ENCODE results near the gene LSMEM2. TPM values are rescaled to one million over a fixed set of nuclear protein-coding genes. Genes with fewer than 3 reads are reported as not detected.
A peak's percentile ranks its signal among the peaks of the same experiment; 100 is the strongest.

LSMEM2 gene
- total and polyA plus RNA-seq, 2 experiments from 2014 or later, result 0.59 to 0.86 TPM

DNA sequence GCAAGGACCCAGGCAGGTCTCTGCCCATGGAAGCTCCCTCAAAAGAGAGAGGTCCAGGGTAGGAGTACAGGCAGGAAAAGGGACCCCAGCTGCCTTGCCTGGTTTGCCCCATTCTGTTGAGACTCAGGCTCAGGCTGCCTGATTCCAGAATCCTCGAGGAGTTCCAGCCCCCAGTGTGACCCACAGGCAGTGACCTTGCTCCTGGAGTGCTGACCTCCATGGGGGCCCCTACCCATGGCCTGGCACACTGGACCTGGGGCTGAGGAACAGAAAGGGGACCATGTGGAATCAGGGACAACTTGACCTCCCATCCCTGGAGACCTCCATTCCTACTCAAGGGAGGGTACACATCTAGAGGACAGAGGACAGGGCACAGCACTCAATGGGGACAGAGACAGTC is 13.3 kb upstream of the LSMEM2 start:
- H4K20me1 ChIP-seq (replicated peaks; ENCODE audit: insufficient read depth), result no peaks in the 10 kb centered on the region
- peak overlapping the region; percentile 61 for H3K4me2 ChIP-seq
- no peaks in the 10 kb centered on the region for H3K9me2 ChIP-seq (ENCODE audit: insufficient read depth)
- H3K4me3 ChIP-seq, result no peak overlapping the region
- no peak overlapping the region; the same call in 2 of the 3 replicates for H3K4me3 Mint-ChIP-seq
- peaks cover 58% of the 10 kb centered on the region for H3K4me1 Mint-ChIP-seq
- no peaks in the 10 kb centered on the region for H3K36me3 ChIP-seq (ENCODE audit: insufficient read depth)
- H2AFZ ChIP-seq, result no peak overlapping the region
- H3K27ac ChIP-seq (ENCODE audit: low read depth), result peak overlapping the region; percentile 89
- DNase-seq (ENCODE audit: low spot score) (no peak), ATAC-seq (no peak)
- no peaks in the 10 kb centered on the region for H3K36me3 Mint-ChIP-seq (ENCODE audit: low read depth)
- peaks cover 21% of the 10 kb centered on the region for H3K27me3 Mint-ChIP-seq (ENCODE audit: insufficient read depth, low read depth, poor library complexity)
- no peaks in the 10 kb centered on the region for H3K79me2 ChIP-seq (replicated peaks; ENCODE audit: insufficient read depth)
- peak overlapping the region; percentile 63; the same call in 1 of the 2 replicates for H3K27ac Mint-ChIP-seq
- no peaks in the 10 kb centered on the region for H3K27me3 ChIP-seq (ENCODE audit: insufficient read depth)
- peaks cover 58% of the 10 kb centered on the region for H3K4me1 ChIP-seq (ENCODE audit: insufficient read depth)
- no peaks in the 10 kb centered on the region for H3K9me3 Mint-ChIP-seq
- H3F3A ChIP-seq (replicated peaks; ENCODE audit: low read depth), result peaks cover 15% of the 10 kb centered on the region
- no peak for TF ChIP-seq ZNF114 (CRISPR knock-in tag; IDR thresholded peaks at IDR 0.05)
- TF ChIP-seq, protein P1, sequence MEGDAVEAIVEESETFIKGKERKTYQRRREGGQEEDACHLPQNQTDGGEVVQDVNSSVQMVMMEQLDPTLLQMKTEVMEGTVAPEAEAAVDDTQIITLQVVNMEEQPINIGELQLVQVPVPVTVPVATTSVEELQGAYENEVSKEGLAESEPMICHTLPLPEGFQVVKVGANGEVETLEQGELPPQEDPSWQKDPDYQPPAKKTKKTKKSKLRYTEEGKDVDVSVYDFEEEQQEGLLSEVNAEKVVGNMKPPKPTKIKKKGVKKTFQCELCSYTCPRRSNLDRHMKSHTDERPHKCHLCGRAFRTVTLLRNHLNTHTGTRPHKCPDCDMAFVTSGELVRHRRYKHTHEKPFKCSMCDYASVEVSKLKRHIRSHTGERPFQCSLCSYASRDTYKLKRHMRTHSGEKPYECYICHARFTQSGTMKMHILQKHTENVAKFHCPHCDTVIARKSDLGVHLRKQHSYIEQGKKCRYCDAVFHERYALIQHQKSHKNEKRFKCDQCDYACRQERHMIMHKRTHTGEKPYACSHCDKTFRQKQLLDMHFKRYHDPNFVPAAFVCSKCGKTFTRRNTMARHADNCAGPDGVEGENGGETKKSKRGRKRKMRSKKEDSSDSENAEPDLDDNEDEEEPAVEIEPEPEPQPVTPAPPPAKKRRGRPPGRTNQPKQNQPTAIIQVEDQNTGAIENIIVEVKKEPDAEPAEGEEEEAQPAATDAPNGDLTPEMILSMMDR (conservative IDR thresholded peaks at IDR 0.05; ENCODE audit: low read depth in 2 of 2), result no peak
- TF ChIP-seq STAT1 (IDR thresholded peaks at IDR 0.05; ENCODE audit: unreplicated experiment), result no peak
- TF ChIP-seq CREB1 (CRISPR knock-in tag; IDR thresholded peaks at IDR 0.05; ENCODE audit: low read depth), result no peak
- TF ChIP-seq, protein P2, sequence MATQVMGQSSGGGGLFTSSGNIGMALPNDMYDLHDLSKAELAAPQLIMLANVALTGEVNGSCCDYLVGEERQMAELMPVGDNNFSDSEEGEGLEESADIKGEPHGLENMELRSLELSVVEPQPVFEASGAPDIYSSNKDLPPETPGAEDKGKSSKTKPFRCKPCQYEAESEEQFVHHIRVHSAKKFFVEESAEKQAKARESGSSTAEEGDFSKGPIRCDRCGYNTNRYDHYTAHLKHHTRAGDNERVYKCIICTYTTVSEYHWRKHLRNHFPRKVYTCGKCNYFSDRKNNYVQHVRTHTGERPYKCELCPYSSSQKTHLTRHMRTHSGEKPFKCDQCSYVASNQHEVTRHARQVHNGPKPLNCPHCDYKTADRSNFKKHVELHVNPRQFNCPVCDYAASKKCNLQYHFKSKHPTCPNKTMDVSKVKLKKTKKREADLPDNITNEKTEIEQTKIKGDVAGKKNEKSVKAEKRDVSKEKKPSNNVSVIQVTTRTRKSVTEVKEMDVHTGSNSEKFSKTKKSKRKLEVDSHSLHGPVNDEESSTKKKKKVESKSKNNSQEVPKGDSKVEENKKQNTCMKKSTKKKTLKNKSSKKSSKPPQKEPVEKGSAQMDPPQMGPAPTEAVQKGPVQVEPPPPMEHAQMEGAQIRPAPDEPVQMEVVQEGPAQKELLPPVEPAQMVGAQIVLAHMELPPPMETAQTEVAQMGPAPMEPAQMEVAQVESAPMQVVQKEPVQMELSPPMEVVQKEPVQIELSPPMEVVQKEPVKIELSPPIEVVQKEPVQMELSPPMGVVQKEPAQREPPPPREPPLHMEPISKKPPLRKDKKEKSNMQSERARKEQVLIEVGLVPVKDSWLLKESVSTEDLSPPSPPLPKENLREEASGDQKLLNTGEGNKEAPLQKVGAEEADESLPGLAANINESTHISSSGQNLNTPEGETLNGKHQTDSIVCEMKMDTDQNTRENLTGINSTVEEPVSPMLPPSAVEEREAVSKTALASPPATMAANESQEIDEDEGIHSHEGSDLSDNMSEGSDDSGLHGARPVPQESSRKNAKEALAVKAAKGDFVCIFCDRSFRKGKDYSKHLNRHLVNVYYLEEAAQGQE (IDR thresholded peaks at IDR 0.05; ENCODE audit: unreplicated experiment), result no peak
- TF ChIP-seq EZH2phosphoT487 (IDR thresholded peaks at IDR 0.05; ENCODE audit: unreplicated experiment), result no peak

GRCh38 chr3:50266017-50266416 is 12.9 kb upstream of the LSMEM2 start:
- Histone ChIP-seq H3K4me2 (peak overlapping the region; percentile 26; the same call in 1 of the 2 replicates), H3K9me2 (ENCODE audit: insufficient read depth) (no peaks in the 10 kb centered on the region), H3K36me3 (ENCODE audit: insufficient read depth) (no peaks in the 10 kb centered on the region), H3K79me2 (replicated peaks; ENCODE audit: insufficient read depth) (no peaks in the 10 kb centered on the region), H3K4me3 (no peak overlapping the region), H3K27ac (ENCODE audit: low read depth) (no peak overlapping the region), H4K20me1 (replicated peaks; ENCODE audit: insufficient read depth) (no peaks in the 10 kb centered on the region), H3K4me1 (ENCODE audit: insufficient read depth) (peaks cover 54% of the 10 kb centered on the region), H3K27me3 (ENCODE audit: insufficient read depth) (no peaks in the 10 kb centered on the region), H3F3A (replicated peaks; ENCODE audit: low read depth) (peaks cover 12% of the 10 kb centered on the region), H2AFZ (no peak overlapping the region)
- peaks cover 21% of the 10 kb centered on the region for H3K27me3 Mint-ChIP-seq (ENCODE audit: insufficient read depth, low read depth, poor library complexity)
- ATAC-seq, result no peak
- DNase-seq (ENCODE audit: low spot score), result no peak
- H3K4me3 Mint-ChIP-seq, result no peak overlapping the region; the same call in 2 of the 3 replicates
- H3K36me3 Mint-ChIP-seq (ENCODE audit: low read depth), result no peaks in the 10 kb centered on the region
- no peaks in the 10 kb centered on the region for H3K9me3 Mint-ChIP-seq
- peaks cover 56% of the 10 kb centered on the region for H3K4me1 Mint-ChIP-seq
- TF ChIP-seq NANOG (IDR thresholded peaks at IDR 0.05; ENCODE audit: borderline replicate concordance) (no peak), EZH2phosphoT487 (IDR thresholded peaks at IDR 0.05; ENCODE audit: unreplicated experiment) (no peak), POLR2AphosphoS5 (IDR thresholded peaks at IDR 0.05; ENCODE audit: low read depth) (no peak)
- H3K27ac Mint-ChIP-seq, result peak overlapping the region; percentile 63; the same call in 1 of the 2 replicates

Data from GM23338 (cell line).